ACC112 (cell line): ENCODE data around the gene PPP6R2.

Experiments used
- H2AFZ ChIP-seq: fragments of 200-600 bp; sonication (generic); one replicate; pipeline ENCODE4 v1.6.0; 2017; ENCODE audit warnings: antibody characterized with exemption, low read length; ENCODE audit not compliant: unreplicated experiment
- H3K27ac ChIP-seq: fragments of 200-600 bp; sonication (generic); 2 replicates; pipeline ENCODE4 v1.5.1; 2014; ENCODE audit warnings: low read depth, mild to moderate bottlenecking, antibody characterized with exemption, low read length, moderate library complexity
- H3K27me3 ChIP-seq: fragments of 200-600 bp; sonication (generic); 2 replicates; pipeline ENCODE4 v1.6.1; 2014; ENCODE audit warnings: mild to moderate bottlenecking, antibody characterized with exemption, low read length, moderate library complexity, mixed read lengths; ENCODE audit not compliant: insufficient read depth
- H3K36me3 ChIP-seq: fragments of 200-600 bp; sonication (generic); 2 replicates; pipeline ENCODE4 v1.6.1; 2016; ENCODE audit warnings: mild to moderate bottlenecking, antibody characterized with exemption, low read length, moderate library complexity, mixed read lengths; ENCODE audit not compliant: insufficient read depth
- H3K4me1 ChIP-seq: fragments of 200-600 bp; sonication (generic); one replicate; pipeline ENCODE4 v1.6.1; 2016; ENCODE audit warnings: low read length, mixed read lengths; ENCODE audit not compliant: insufficient read depth, unreplicated experiment, control insufficient read depth
- H3K4me3 ChIP-seq: fragments of 200-600 bp; sonication (generic); 2 replicates; pipeline ENCODE4 v1.5.1; 2014; ENCODE audit warnings: mild to moderate bottlenecking, low read depth, low read length
- H3K79me2 ChIP-seq: fragments of 200-600 bp; sonication (generic); one replicate; pipeline ENCODE4 v1.6.0; 2016; ENCODE audit warnings: low read length; ENCODE audit not compliant: control insufficient read depth, unreplicated experiment, insufficient read depth

PPP6R2 gene

GRCh38 chr22:50436841-50437341, 93.8 kb downstream of the PPP6R2 start:
- Histone ChIP-seq H3K79me2 (no peaks in the 10 kb centered on the region), H3K27me3 (no peaks in the 10 kb centered on the region), H2AFZ (no peak overlapping the region), H3K36me3 (no peaks in the 10 kb centered on the region), H3K4me3 (no peak overlapping the region), H3K27ac (no peak overlapping the region), H3K4me1 (no peaks in the 10 kb centered on the region)

GRCh38 chr22:50437511-50438304, 94.6 kb downstream of the PPP6R2 start:
- no peak overlapping the region for H3K4me3 ChIP-seq
- no peaks in the 10 kb centered on the region for H3K79me2 ChIP-seq
- no peak overlapping the region for H2AFZ ChIP-seq
- H3K27me3 ChIP-seq: no peaks in the 10 kb centered on the region
- H3K36me3 ChIP-seq: no peaks in the 10 kb centered on the region
- no peaks in the 10 kb centered on the region for H3K4me1 ChIP-seq
- no peak overlapping the region for H3K27ac ChIP-seq

GRCh38 chr22:50438305-50439275, 95.5 kb downstream of the PPP6R2 start:
- Histone ChIP-seq H3K36me3 (no peaks in the 10 kb centered on the region), H2AFZ (no peak overlapping the region), H3K4me1 (no peaks in the 10 kb centered on the region), H3K79me2 (no peaks in the 10 kb centered on the region), H3K27ac (no peak overlapping the region), H3K4me3 (no peak overlapping the region), H3K27me3 (no peaks in the 10 kb centered on the region)

GRCh38 chr22:50439314-50439870, 96.3 kb downstream of the PPP6R2 start:
- no peak overlapping the region for H3K27ac ChIP-seq
- H3K4me1 ChIP-seq: peaks cover 4% of the 10 kb centered on the region
- H3K27me3 ChIP-seq: no peaks in the 10 kb centered on the region

GRCh38 chr22:50439871-50440331, 96.8 kb downstream of the PPP6R2 start:
- Histone ChIP-seq H3K27me3 (no peaks in the 10 kb centered on the region), H3K27ac (no peak overlapping the region), H3K4me1 (peaks cover 4% of the 10 kb centered on the region), H2AFZ (no peak overlapping the region), H3K36me3 (no peaks in the 10 kb centered on the region), H3K79me2 (no peaks in the 10 kb centered on the region), H3K4me3 (no peak overlapping the region)

More at GRCh38 chr22:50439314-50439870, 96.3 kb downstream of the PPP6R2 start:
- H3K4me3 ChIP-seq: no peak overlapping the region
- H2AFZ ChIP-seq: no peak overlapping the region
- no peaks in the 10 kb centered on the region for H3K79me2 ChIP-seq
- no peaks in the 10 kb centered on the region for H3K36me3 ChIP-seq

- Histone ChIP-seq H3K4me3 (no peak overlapping the region), H2AFZ (no peak overlapping the region), H3K79me2 (no peaks in the 10 kb centered on the region), H3K27me3 (no peaks in the 10 kb centered on the region), H3K27ac (no peak overlapping the region), H3K4me1 (peaks cover 4% of the 10 kb centered on the region), H3K36me3 (no peaks in the 10 kb centered on the region)
Observed at GRCh38 chr22:50440544-50441249, 97.6 kb downstream of the PPP6R2 start.

GRCh38 chr22:50441428-50441993, 98.4 kb downstream of the PPP6R2 start:
- Histone ChIP-seq H2AFZ (no peak overlapping the region), H3K79me2 (no peaks in the 10 kb centered on the region), H3K36me3 (no peaks in the 10 kb centered on the region), H3K27ac (no peak overlapping the region), H3K4me3 (no peak overlapping the region), H3K27me3 (no peaks in the 10 kb centered on the region), H3K4me1 (peaks cover 4% of the 10 kb centered on the region)

- no peak overlapping the region for H3K4me3 ChIP-seq
- peaks cover 4% of the 10 kb centered on the region for H3K4me1 ChIP-seq
- H3K36me3 ChIP-seq: no peaks in the 10 kb centered on the region
- no peak overlapping the region for H2AFZ ChIP-seq
- no peaks in the 10 kb centered on the region for H3K79me2 ChIP-seq
- no peak overlapping the region for H3K27ac ChIP-seq
- H3K27me3 ChIP-seq: no peaks in the 10 kb centered on the region
Observed at GRCh38 chr22:50443197-50443596, 100.1 kb downstream of the PPP6R2 start.

- no peak overlapping the region for H3K27ac ChIP-seq
- H3K4me3 ChIP-seq: no peak overlapping the region
- peaks cover 4% of the 10 kb centered on the region for H3K4me1 ChIP-seq
- no peak overlapping the region for H2AFZ ChIP-seq
- H3K79me2 ChIP-seq: no peaks in the 10 kb centered on the region
- no peaks in the 10 kb centered on the region for H3K27me3 ChIP-seq
- H3K36me3 ChIP-seq: no peaks in the 10 kb centered on the region
Observed at GRCh38 chr22:50443801-50444625, 100.9 kb downstream of the PPP6R2 start.
